Measurements from ENCODE around the gene CCDC134. TPM values are rescaled to one million over a fixed set of nuclear protein-coding genes. Genes with fewer than 3 reads are reported as not detected.
"Not testable (repeated sequence)": the region's sequence is repeated elsewhere in the genome, so short reads cannot be mapped to it uniquely, and the experiment has no call there.

Gene CCDC134
- total RNA-seq, 2 experiments from 2014 or later: 17.0 to 19.3 TPM

DNA sequence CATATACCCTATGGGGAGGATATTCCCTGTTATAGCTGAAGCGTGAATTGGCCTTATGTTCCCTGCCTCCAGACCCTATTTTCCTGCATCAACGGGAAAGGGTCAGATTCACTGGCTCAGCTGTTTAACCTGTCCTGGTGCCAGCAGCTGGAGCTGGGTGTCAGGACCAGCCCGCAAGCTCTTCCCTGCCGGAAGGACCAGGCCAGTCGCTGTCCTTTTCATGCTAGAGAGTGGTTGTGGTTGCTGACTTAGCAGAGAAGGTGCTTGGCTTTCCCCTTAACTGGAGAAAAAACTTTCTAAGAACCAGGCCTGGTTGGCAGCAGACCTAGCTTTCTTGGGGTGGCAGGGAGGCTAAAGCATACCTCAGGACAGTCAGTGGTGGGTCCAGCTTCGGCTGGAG, 27.2 kb downstream of the CCDC134 start:
- Mint-ChIP-seq H3K27ac (no peak overlapping the region), H3K36me3 (ENCODE audit: low read depth) (peaks cover 26% of the 10 kb centered on the region), H3K4me3 (no peak overlapping the region), H3K9me3 (peaks cover 8% of the 10 kb centered on the region), H3K4me1 (ENCODE audit: low read depth) (peaks cover 39% of the 10 kb centered on the region), H3K27me3 (ENCODE audit: low read depth) (no peaks in the 10 kb centered on the region)
- DNase-seq: no peak
- intact Hi-C loops (cut with micrococcal nuclease): no loop called here
- CTCF ChIA-PET: no interaction called here

- Mint-ChIP-seq H3K36me3 (ENCODE audit: low read depth) (peaks cover 27% of the 10 kb centered on the region), H3K27ac (no peak overlapping the region), H3K9me3 (peaks cover 8% of the 10 kb centered on the region), H3K4me3 (no peak overlapping the region), H3K27me3 (ENCODE audit: low read depth) (no peaks in the 10 kb centered on the region), H3K4me1 (ENCODE audit: low read depth) (peaks cover 32% of the 10 kb centered on the region)
- CTCF ChIA-PET: interaction anchor here (1.4 to 1.7 kb wide), 2 partner anchors 34 to 112 kb away, joined by 5 to 7 read pairs; no protein-coding TSS in a partner anchor
- intact Hi-C loops (cut with micrococcal nuclease): no loop called here
- DNase-seq: no peak
Observed at GRCh38 chr22:41828516-41828915, 28.0 kb downstream of the CCDC134 start.

DNA sequence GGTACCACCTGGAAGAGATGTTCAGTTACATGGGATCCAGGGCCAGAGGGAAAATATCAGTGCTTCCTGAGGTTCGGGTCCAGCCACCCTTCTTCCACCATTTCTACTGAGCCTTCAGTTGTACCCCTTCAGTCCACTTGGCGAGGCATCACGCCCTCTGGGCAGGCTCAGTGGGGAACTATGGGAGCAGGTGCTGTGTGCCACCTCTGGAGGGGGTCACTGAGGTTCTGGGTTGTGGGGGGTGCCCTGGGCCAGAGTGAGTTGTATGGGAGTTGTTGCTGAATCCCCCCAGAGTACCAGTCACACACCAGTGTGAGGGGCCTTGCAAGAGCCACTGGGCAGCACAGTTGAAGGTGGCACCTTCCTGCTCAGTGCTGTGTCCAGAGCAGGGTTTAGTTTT, 29.7 kb downstream of the CCDC134 start:
- H3K27ac Mint-ChIP-seq: peak overlapping the region; percentile 51
- intact Hi-C loops (cut with micrococcal nuclease): no loop called here
- no peaks in the 10 kb centered on the region for H3K27me3 Mint-ChIP-seq (ENCODE audit: low read depth)
- CTCF ChIA-PET: interaction anchor here (0.6 to 1.7 kb wide), 3 partner anchors 28 to 111 kb away, joined by 3 to 5 read pairs (median 4); no protein-coding TSS in a partner anchor
- peaks cover 38% of the 10 kb centered on the region for H3K36me3 Mint-ChIP-seq (ENCODE audit: low read depth)
- no peak overlapping the region for H3K4me3 Mint-ChIP-seq
- peaks cover 8% of the 10 kb centered on the region for H3K9me3 Mint-ChIP-seq
- H3K4me1 Mint-ChIP-seq (ENCODE audit: low read depth): peaks cover 25% of the 10 kb centered on the region
- no peak for DNase-seq

DNA sequence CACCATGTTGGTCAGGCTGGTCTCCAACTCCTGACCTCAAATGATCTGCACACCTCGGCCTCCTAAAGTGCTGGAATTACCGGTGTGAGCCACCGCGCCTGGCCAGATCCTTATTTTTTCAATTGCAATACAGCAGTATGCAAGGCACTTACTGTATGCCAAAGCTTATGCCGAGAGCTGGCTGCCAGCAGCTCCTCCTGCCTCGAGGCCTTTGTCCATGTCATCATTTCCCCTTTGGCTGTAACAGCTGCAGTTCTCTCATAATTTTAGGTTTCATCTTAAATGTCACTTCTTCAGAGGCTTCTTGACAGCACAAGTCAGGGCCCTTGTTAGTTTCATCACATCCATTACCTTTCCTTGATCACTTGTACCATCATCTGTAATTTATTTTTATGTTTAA, 30.9 kb downstream of the CCDC134 start:
- DNase-seq: peak; percentile 25
- peak overlapping the region; percentile 100 for H3K27ac Mint-ChIP-seq
- peaks cover 34% of the 10 kb centered on the region for H3K4me1 Mint-ChIP-seq (ENCODE audit: low read depth)
- peaks cover 46% of the 10 kb centered on the region for H3K36me3 Mint-ChIP-seq (ENCODE audit: low read depth)
- H3K4me3 Mint-ChIP-seq: peak overlapping the region; percentile 25
- peaks cover 8% of the 10 kb centered on the region for H3K9me3 Mint-ChIP-seq
- CTCF ChIA-PET: interaction anchor here (1.2 to 1.5 kb wide), 3 partner anchors 8 to 134 kb away, joined by 3 to 5 read pairs (median 3); partner anchors contain the start of gene CCDC134
- intact Hi-C loops (cut with micrococcal nuclease): no loop called here
- no peaks in the 10 kb centered on the region for H3K27me3 Mint-ChIP-seq (ENCODE audit: low read depth)

GRCh38 chr22:41831828-41832552, 31.5 kb downstream of the CCDC134 start:
- H3K27me3 Mint-ChIP-seq (ENCODE audit: low read depth): no peaks in the 10 kb centered on the region
- H3K9me3 Mint-ChIP-seq: peaks cover 8% of the 10 kb centered on the region
- peaks cover 40% of the 10 kb centered on the region for H3K4me1 Mint-ChIP-seq (ENCODE audit: low read depth)
- DNase-seq: no peak
- CTCF ChIA-PET: interaction anchor here (0.9 to 1.5 kb wide), 5 partner anchors 9 to 135 kb away, joined by 3 to 7 read pairs (median 3); partner anchors contain the start of gene CCDC134
- peak overlapping the region; percentile 98 for H3K4me3 Mint-ChIP-seq
- intact Hi-C loops (cut with micrococcal nuclease): loop anchor here (1.0 to 2.0 kb wide), 5 partner anchors 25 to 259 kb away; partner anchors contain the start of gene NDUFA6
- H3K36me3 Mint-ChIP-seq (ENCODE audit: low read depth): peaks cover 52% of the 10 kb centered on the region
- peak overlapping the region; percentile 100 for H3K27ac Mint-ChIP-seq

DNA sequence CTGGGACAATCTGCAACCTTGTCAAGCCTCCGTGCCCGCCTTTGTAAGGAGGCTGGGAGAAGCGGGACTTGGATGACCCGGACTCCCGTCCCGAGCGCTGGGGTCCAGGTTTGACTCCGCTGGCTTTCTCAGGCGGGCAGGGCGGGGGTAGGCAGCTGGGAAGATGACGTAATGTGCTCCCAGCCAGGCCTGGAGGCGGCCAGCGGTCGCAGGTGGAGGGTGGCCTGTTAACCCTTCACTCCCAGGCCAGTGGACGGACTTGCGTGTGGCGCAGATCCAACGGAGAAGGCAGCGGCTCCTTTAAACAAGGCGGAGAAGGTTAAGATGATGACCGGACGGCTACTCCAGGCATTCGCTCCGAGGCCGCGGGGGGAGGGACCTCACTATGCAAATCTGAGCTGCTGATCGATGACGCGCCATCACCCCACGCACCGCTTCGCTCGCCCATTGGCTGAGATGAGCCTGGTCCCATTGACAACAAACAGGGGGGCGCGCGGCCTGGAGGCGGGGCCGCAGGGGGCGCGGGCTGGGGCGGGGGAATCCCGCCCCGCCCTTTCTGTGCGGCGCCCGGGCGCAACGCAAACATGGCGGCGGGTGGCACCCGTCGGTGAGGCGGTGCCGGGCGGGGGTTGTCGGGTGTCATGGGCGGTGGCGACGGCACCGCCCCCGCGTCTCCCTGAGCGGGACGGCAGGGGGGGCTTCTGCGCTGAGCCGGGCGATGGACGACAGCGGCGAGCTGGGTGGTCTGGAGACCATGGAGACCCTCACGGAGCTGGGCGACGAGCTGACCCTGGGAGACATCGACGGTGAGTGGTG, 32.3 kb downstream of the CCDC134 start, which contains the start of gene SREBF2:
Gene SREBF2 (plus strand): TSS at position 553 of the 816 bp plus-strand sequence. CDS start 166 bp downstream, at position 719.
- DNase-seq: peak; percentile 100
- Mint-ChIP-seq H3K4me3 (peak within 1 kb of the TSS; percentile 98), H3K27ac (peak within 1 kb of the TSS; percentile 100), H3K9me3 (peaks cover 8% of the 10 kb centered on the region), H3K27me3 (ENCODE audit: low read depth) (no peaks in the 10 kb centered on the region), H3K36me3 (ENCODE audit: low read depth) (peaks cover 54% of the 10 kb centered on the region), H3K4me1 (ENCODE audit: low read depth) (peaks cover 42% of the 10 kb centered on the region)
- intact Hi-C loops (cut with micrococcal nuclease): loop anchor here (1.0 to 2.0 kb wide), 7 partner anchors 11 to 258 kb away; partner anchors contain the start of gene NDUFA6
- CTCF ChIA-PET: interaction anchor here (0.9 to 1.9 kb wide), 3 partner anchors 25 to 136 kb away, joined by 3 to 7 read pairs (median 6); no protein-coding TSS in a partner anchor

DNA sequence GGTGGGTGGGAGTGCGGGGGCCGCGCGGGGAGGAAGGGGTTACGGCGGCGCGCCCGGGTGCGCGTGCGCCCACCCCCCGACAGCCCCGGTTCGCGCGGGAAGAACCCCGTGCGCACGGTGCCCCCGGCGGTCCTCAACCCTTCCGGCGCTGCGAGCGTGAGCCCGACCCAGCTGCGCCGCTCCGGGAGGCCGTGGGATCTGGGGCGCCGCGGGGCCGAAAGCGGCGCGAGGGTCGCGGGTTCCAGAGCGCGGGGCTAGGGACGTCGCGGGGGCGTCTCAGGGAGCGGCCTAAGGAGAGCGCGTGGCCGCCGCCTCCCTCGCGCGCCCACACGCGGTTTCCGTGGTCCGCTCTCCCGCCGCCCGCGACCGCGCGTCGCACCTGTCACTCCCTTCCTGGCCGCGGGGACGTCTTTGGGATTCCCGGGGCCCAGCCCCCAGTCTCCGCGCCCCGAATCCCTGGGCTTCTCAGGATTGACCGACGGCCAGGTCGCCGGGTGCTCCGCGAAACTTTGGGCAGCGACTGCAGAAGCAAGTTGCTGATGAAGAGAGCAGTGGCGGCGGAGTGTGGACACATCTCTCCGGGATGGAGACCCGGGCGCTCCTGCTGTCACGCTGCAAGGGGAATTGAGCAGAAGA, 33.0 kb downstream of the CCDC134 start:
- H3K27me3 Mint-ChIP-seq (ENCODE audit: low read depth): no peaks in the 10 kb centered on the region
- H3K4me3 Mint-ChIP-seq: peak overlapping the region; percentile 98
- H3K36me3 Mint-ChIP-seq (ENCODE audit: low read depth): peaks cover 59% of the 10 kb centered on the region
- CTCF ChIA-PET: interaction anchor here (0.9 to 1.9 kb wide), 5 partner anchors 10 to 110 kb away, joined by 3 to 7 read pairs (median 5); no protein-coding TSS in a partner anchor
- peak; percentile 40 for DNase-seq
- H3K4me1 Mint-ChIP-seq (ENCODE audit: low read depth): peaks cover 49% of the 10 kb centered on the region
- H3K9me3 Mint-ChIP-seq: peaks cover 8% of the 10 kb centered on the region
- intact Hi-C loops (cut with micrococcal nuclease): loop anchor here (1.0 to 2.0 kb wide), 3 partner anchors 10 to 257 kb away; partner anchors contain the start of gene NDUFA6
- H3K27ac Mint-ChIP-seq: peak overlapping the region; percentile 95

DNA sequence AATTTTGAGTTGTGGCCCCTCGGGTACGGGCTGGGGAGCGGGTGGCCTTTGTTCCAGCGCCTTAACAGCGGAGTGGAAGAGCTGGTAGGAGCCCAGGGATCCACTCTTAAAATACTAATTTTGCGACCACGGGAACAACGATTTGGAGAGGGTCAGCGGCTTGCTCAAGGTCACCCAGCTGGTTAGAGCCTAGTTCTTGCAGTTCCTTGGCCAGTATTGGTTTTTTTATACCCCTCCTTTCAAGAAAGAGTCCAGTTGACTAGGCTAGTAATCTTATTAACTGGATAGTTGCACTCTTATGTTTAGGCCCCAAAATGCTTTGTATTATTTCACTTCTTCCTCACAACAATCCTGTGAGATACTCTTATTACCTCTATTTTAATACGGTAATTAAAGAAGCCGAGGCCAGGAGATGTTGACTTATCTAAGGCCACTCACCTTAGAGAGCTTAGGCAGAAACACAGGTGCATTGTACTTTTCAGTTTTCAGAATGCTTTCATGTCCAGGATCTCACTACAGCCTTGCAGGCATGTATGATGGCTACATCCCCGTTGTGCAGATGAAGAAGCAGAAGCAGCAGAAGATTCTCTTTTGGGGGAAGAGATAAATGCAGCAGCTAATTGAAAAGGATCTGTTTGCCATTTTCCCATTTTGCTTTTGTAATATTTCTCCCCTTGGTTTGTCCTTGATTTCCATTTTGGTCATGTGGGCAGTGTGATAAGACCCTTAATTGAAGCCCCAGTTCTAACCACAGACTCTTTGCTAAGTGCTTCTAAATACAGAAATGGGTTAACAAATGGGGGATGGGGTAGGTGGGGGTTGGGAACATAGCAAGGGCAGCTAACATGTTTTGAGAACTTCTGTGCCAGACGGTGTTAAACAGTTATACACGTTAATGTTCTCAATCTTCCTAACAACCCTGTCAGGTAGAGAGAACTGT, 33.8 kb downstream of the CCDC134 start:
- H3K9me3 Mint-ChIP-seq: peaks cover 8% of the 10 kb centered on the region
- H3K4me1 Mint-ChIP-seq (ENCODE audit: low read depth): peaks cover 57% of the 10 kb centered on the region
- peaks cover 66% of the 10 kb centered on the region for H3K36me3 Mint-ChIP-seq (ENCODE audit: low read depth)
- CTCF ChIA-PET: interaction anchor here (0.6 to 1.9 kb wide), 6 partner anchors 9 to 109 kb away, joined by 3 to 6 read pairs (median 4); no protein-coding TSS in a partner anchor
- no peaks in the 10 kb centered on the region for H3K27me3 Mint-ChIP-seq (ENCODE audit: low read depth)
- intact Hi-C loops (cut with micrococcal nuclease): no loop called here
- H3K27ac Mint-ChIP-seq: peak overlapping the region; percentile 95
- DNase-seq: peak; percentile 27
- H3K4me3 Mint-ChIP-seq: peak overlapping the region; percentile 93

GRCh38 chr22:41835462-41835861, 35.0 kb downstream of the CCDC134 start:
- H3K9me3 Mint-ChIP-seq; intact Hi-C loops (cut with micrococcal nuclease); H3K27me3 Mint-ChIP-seq (ENCODE audit: low read depth); H3K27ac Mint-ChIP-seq; H3K4me3 Mint-ChIP-seq; DNase-seq: not testable (repeated sequence)
- CTCF ChIA-PET: interaction anchor here (0.7 to 1.0 kb wide), 2 partner anchors 104 to 153 kb away, joined by 3 to 4 read pairs; no protein-coding TSS in a partner anchor
- Mint-ChIP-seq H3K4me1 (ENCODE audit: low read depth) (peaks cover 64% of the 10 kb centered on the region), H3K36me3 (ENCODE audit: low read depth) (peaks cover 68% of the 10 kb centered on the region)

DNA sequence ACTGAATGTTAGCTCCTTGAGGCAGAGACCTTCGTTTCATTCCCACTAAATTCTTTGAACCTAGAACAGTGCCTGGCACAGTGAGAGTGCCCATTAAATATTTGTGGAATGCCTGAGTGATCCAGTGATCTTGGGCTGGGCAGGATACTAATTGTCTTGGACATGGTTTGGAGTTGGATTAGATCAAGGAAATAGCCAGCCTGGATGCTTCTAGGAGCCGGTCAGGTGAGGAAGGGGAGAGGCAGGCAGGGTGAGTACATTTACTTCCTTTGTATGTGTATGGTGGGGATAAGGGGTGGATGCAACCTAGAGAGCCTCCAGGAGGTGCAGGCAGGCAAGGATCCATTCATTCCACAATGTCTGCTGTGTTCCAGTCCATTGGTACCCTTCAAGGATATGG, 36.1 kb downstream of the CCDC134 start:
- DNase-seq: no peak
- CTCF ChIA-PET: interaction anchor here (1.0 kb wide), 2 partner anchors 23 to 103 kb away, joined by 3 to 4 read pairs; no protein-coding TSS in a partner anchor
- peaks cover 3% of the 10 kb centered on the region for H3K9me3 Mint-ChIP-seq
- intact Hi-C loops (cut with micrococcal nuclease): no loop called here
- H3K36me3 Mint-ChIP-seq (ENCODE audit: low read depth): peaks cover 67% of the 10 kb centered on the region
- peak overlapping the region; percentile 54 for H3K27ac Mint-ChIP-seq
- H3K4me3 Mint-ChIP-seq: no peak overlapping the region
- H3K27me3 Mint-ChIP-seq (ENCODE audit: low read depth): no peaks in the 10 kb centered on the region
- H3K4me1 Mint-ChIP-seq (ENCODE audit: low read depth): peaks cover 65% of the 10 kb centered on the region
